Calu3 (cell line): Measurements from ENCODE around the gene CHN2. TPM values are rescaled to one million over a fixed set of nuclear protein-coding genes. Genes with fewer than 3 reads are reported as not detected.

ENCODE experiments used
- BruUV-seq: library from RNA; stranded (reverse); fragments of 400-500 nt; replicated peaks from 2 replicates; lab custom pipeline; 2021; lab: Mats Ljungman, UMichigan
- CTCF ChIA-PET: fragments of 300-600 bp; sonication (Branson Sonifier 250); formaldehyde crosslinking; loops from one replicate; lab custom pipeline; 2022; ENCODE audit warnings: antibody characterized with exemption; lab: Charles Lee
- DNase-seq: peaks from one replicate; pipeline ENCODE4 v3.0.0; 2022
- H3K27ac Mint-ChIP-seq: one replicate; pipeline ENCODE4 v1.8.0; 2022; ENCODE audit warnings: mixed read lengths; ENCODE audit not compliant: unreplicated experiment
- H3K27me3 Mint-ChIP-seq: one replicate; pipeline ENCODE4 v1.8.0; 2022; ENCODE audit warnings: mixed read lengths; ENCODE audit not compliant: unreplicated experiment
- H3K36me3 Mint-ChIP-seq: one replicate; pipeline ENCODE4 v1.8.0; 2022; ENCODE audit warnings: mild to moderate bottlenecking, moderate library complexity, mixed read lengths; ENCODE audit not compliant: insufficient read depth, unreplicated experiment
- H3K4me1 Mint-ChIP-seq: one replicate; pipeline ENCODE4 v1.8.0; 2022; ENCODE audit warnings: mild to moderate bottlenecking, low read depth, mixed read lengths; ENCODE audit not compliant: unreplicated experiment
- H3K4me3 Mint-ChIP-seq: one replicate; pipeline ENCODE4 v1.8.0; 2022; ENCODE audit warnings: mild to moderate bottlenecking, low read depth, moderate library complexity, mixed read lengths; ENCODE audit not compliant: unreplicated experiment
- H3K9me3 Mint-ChIP-seq: one replicate; pipeline ENCODE4 v1.8.0; 2022; ENCODE audit warnings: low read depth, mixed read lengths; ENCODE audit not compliant: unreplicated experiment
- CTCF ChIP-seq: fragments of 200-600 bp; IDR thresholded peaks from one replicate; pipeline ENCODE4 v1.8.0; 2022; ENCODE audit warnings: antibody characterized with exemption; ENCODE audit not compliant: unreplicated experiment
- intact Hi-C: fragments of 100-400 bp; cut with micrococcal nuclease; formaldehyde crosslinking; loops from one replicate; pipeline ENCODE4 v1.10.0; 2022; ENCODE audit not compliant: unreplicated experiment
- total RNA-seq: library from RNA; stranded (reverse); gene quantifications from 2 replicates; pipeline ENCODE4 v1.2.3, GENCODE V29; 2022

CHN2 gene
- total RNA-seq, 1 experiment from 2014 or later = 12.4 TPM

GRCh38 chr7:29192323-29192722 is 2.3 kb upstream of the CHN2 start:
- Mint-ChIP-seq H3K9me3 (no peaks in the 10 kb centered on the region), H3K4me1 (peaks cover 29% of the 10 kb centered on the region), H3K27ac (no peak overlapping the region), H3K36me3 (peaks cover 22% of the 10 kb centered on the region), H3K4me3 (no peak overlapping the region), H3K27me3 (peaks cover 14% of the 10 kb centered on the region)
- no peak for TF ChIP-seq CTCF
- intact Hi-C loops = no loop called here
- CTCF ChIA-PET = interaction anchor here (1.1 kb wide), 1 partner anchor 217 kb away, joined by 3 read pairs; no protein-coding TSS in a partner anchor
- DNase-seq = no peak
- no TSS peak for BruUV-seq

GRCh38 chr7:29192811-29193210 is 1.8 kb upstream of the CHN2 start:
- intact Hi-C loops = no loop called here
- CTCF ChIA-PET = interaction anchor here (1.1 kb wide), 1 partner anchor 216 kb away, joined by 3 read pairs; no protein-coding TSS in a partner anchor

GRCh38 chr7:29193316-29194205 is 1.0 kb upstream of the CHN2 start:
- intact Hi-C loops = no loop called here
- Mint-ChIP-seq H3K27ac (no peak overlapping the region), H3K36me3 (peaks cover 22% of the 10 kb centered on the region), H3K27me3 (peaks cover 14% of the 10 kb centered on the region), H3K9me3 (no peaks in the 10 kb centered on the region), H3K4me1 (peaks cover 29% of the 10 kb centered on the region), H3K4me3 (peak overlapping the region; percentile 66)
- CTCF ChIA-PET = interaction anchor here (0.6 to 1.1 kb wide), 6 partner anchors 119 to 238 kb away, joined by 3 to 7 read pairs (median 5); no protein-coding TSS in a partner anchor
- no peak for DNase-seq
- no TSS peak for BruUV-seq
- no peak for TF ChIP-seq CTCF

More at GRCh38 chr7:29192811-29193210, 1.8 kb upstream of the CHN2 start:
- Mint-ChIP-seq H3K9me3 (no peaks in the 10 kb centered on the region), H3K4me1 (peaks cover 29% of the 10 kb centered on the region), H3K27me3 (peaks cover 14% of the 10 kb centered on the region), H3K4me3 (no peak overlapping the region), H3K27ac (no peak overlapping the region), H3K36me3 (peaks cover 22% of the 10 kb centered on the region)
- TF ChIP-seq CTCF = no peak
- BruUV-seq = no TSS peak
- DNase-seq = no peak

- peaks cover 22% of the 10 kb centered on the region for H3K36me3 Mint-ChIP-seq
- no TSS peak for BruUV-seq
Measured at GRCh38 chr7:29194206-29194593, 375 bp upstream of the CHN2 start.

More at GRCh38 chr7:29194206-29194593, 375 bp upstream of the CHN2 start:
- peaks cover 14% of the 10 kb centered on the region for H3K27me3 Mint-ChIP-seq
- no peaks in the 10 kb centered on the region for H3K9me3 Mint-ChIP-seq
- DNase-seq = no peak
- H3K4me1 Mint-ChIP-seq = peaks cover 29% of the 10 kb centered on the region
- no peak for TF ChIP-seq CTCF
- H3K4me3 Mint-ChIP-seq = peak overlapping the region; percentile 66
- CTCF ChIA-PET = interaction anchor here (0.6 to 1.1 kb wide), 6 partner anchors 118 to 238 kb away, joined by 3 to 7 read pairs (median 5); no protein-coding TSS in a partner anchor
- intact Hi-C loops = no loop called here
- peak overlapping the region; percentile 16 for H3K27ac Mint-ChIP-seq
